Kidney (tissue), 14 donors: ENCODE measurements around the gene STK32B. TPM values are rescaled to one million over a fixed set of nuclear protein-coding genes. Genes with fewer than 3 reads are reported as not detected.

Source experiments
- DNase-seq, 5 donors: peaks; one replicate each; pipeline ENCODE4 v3.0.0-alpha.2; 2013 to 2020
- FAIRE-seq: peaks from 2 replicates; lab custom pipeline; 2012; peaks lifted over from hg19 to GRCh38; lab: Jason Lieb, UNC
- H3K27ac ChIP-seq, 2 donors: one replicate each; pipeline ENCODE4 v1.7.0; 2013; ENCODE audit warnings: low read depth in 2 of 2, low read length in 2 of 2, inconsistent platforms in 1 of 2
- H3K27me3 ChIP-seq: one replicate; pipeline ENCODE4 v1.7.1; 2013; ENCODE audit warnings: low read length, inconsistent platforms; ENCODE audit not compliant: control insufficient read depth, insufficient read depth
- H3K36me3 ChIP-seq, 3 donors: one replicate each; pipeline versions ENCODE4 v1.7.0 to v1.7.1; 2013; ENCODE audit warnings: low read length in 3 of 3, control low read depth in 1 of 3, inconsistent platforms in 1 of 3; ENCODE audit not compliant: insufficient read depth in 3 of 3, control insufficient read depth in 2 of 3
- H3K4me1 ChIP-seq, 3 donors: one replicate each; pipeline versions ENCODE4 v1.7.0 to v1.7.1; 2013; ENCODE audit warnings: low read length in 3 of 3, inconsistent platforms in 1 of 3, low read depth in 1 of 3; ENCODE audit not compliant: control insufficient read depth in 2 of 3, insufficient read depth in 2 of 3
- H3K4me3 ChIP-seq, 3 donors: one replicate each; pipeline versions ENCODE4 v1.7.0 to v1.8.1; 2013; ENCODE audit warnings: low read length in 3 of 3, control low read depth in 1 of 3, inconsistent platforms in 1 of 3
- H3K9ac ChIP-seq, 3 donors: one replicate each; pipeline versions ENCODE4 v1.7.0 to v1.7.1; 2013; ENCODE audit warnings: low read length in 3 of 3, control low read depth in 1 of 3, inconsistent platforms in 1 of 3
- H3K9me3 ChIP-seq, 3 donors: one replicate each; pipeline versions ENCODE4 v1.7.0 to v1.7.1; 2013; ENCODE audit warnings: low read length in 3 of 3, control low read depth in 1 of 3, inconsistent platforms in 1 of 3; ENCODE audit not compliant: control insufficient read depth in 2 of 3, insufficient read depth in 1 of 3
- CTCF ChIP-seq: IDR thresholded peaks from 3 replicates; pipeline ENCODE4 v1.5.1; 2012; ENCODE audit warnings: mild to moderate bottlenecking, moderate library complexity, borderline replicate concordance; ENCODE audit not compliant: insufficient read depth; ENCODE audit errors: extremely low read depth
- intact Hi-C: fragments of 100-400 bp; cut with DNase I; formaldehyde crosslinking; loops from one replicate; pipeline ENCODE4 v1.11.1; 2022
- polyA plus RNA-seq: library from polyadenylated mRNA; stranded (reverse); fragments of 350-450 nt; fragmentation: Illumina TruSeq; extraction: RNeasy Lipid Tissue Mini Kit (QIAGEN cat#74804); gene quantifications from one replicate; pipeline ENCODE4 v1.2.3, GENCODE V29; 2014; ENCODE audit warnings: low read depth, low replicate concordance; ENCODE audit not compliant: insufficient read depth
- total RNA-seq: library from RNA; stranded (reverse); fragmentation: NEBNext Ultra II Directional; extraction: Animal tissue kit (Norgen Biotek cat#: 25700); gene quantifications from one replicate; pipeline ENCODE4 v1.2.1, GENCODE V29; 2021
- donor health status: control.
- donor health status: control.
- donor health status: control.
- donor health status: control.
- donor health status: control.
- donor health status: DM: yes; HTN: yes; CAD: no.
- donor health status: Normal renal cell carcinoma (clear cell type).

Gene STK32B
- total and polyA plus RNA-seq, 2 donors from 2014 or later = 18.1 to 18.2 TPM

GRCh38 chr4:5133933-5134594 lies 82.8 kb downstream of the STK32B start:
- no peak overlapping the region for H3K27ac ChIP-seq
- intact Hi-C loops = no loop called here
- no peak overlapping the region for H3K4me3 ChIP-seq
- no peaks in the 10 kb centered on the region for H3K27me3 ChIP-seq
- no peak for TF ChIP-seq CTCF
- no peak overlapping the region for H3K9ac ChIP-seq
- H3K4me1 ChIP-seq = peaks cover 2 to 16% (median 15%) of the 10 kb centered on the region in 3 donors
- H3K36me3 ChIP-seq = no peaks in the 10 kb centered on the region
- FAIRE-seq (no peak), DNase-seq (no peak)
- H3K9me3 ChIP-seq = no peaks in the 10 kb centered on the region

GRCh38 chr4:5134620-5135019 lies 83.3 kb downstream of the STK32B start:
- no peak for FAIRE-seq
- no peak for DNase-seq
- no peak overlapping the region for H3K9ac ChIP-seq
- no peaks in the 10 kb centered on the region for H3K9me3 ChIP-seq
- H3K27me3 ChIP-seq = no peaks in the 10 kb centered on the region
- TF ChIP-seq CTCF = no peak
- H3K4me3 ChIP-seq = no peak overlapping the region
- no peaks in the 10 kb centered on the region for H3K36me3 ChIP-seq
- intact Hi-C loops = no loop called here
- peaks cover 2 to 22% (median 21%) of the 10 kb centered on the region in 3 donors for H3K4me1 ChIP-seq
- H3K27ac ChIP-seq = no peak overlapping the region

- FAIRE-seq (no peak), DNase-seq (no peak)
- no peak for TF ChIP-seq CTCF
Measured at GRCh38 chr4:5137226-5137625, 85.9 kb downstream of the STK32B start.

More at GRCh38 chr4:5137226-5137625, 85.9 kb downstream of the STK32B start:
- no peak overlapping the region for H3K9ac ChIP-seq
- intact Hi-C loops = no loop called here
- H3K4me1 ChIP-seq = peaks cover 2 to 26% (median 24%) of the 10 kb centered on the region in 3 donors
- H3K27ac ChIP-seq = peak overlapping the region; percentile 74 to 80
- no peaks in the 10 kb centered on the region for H3K36me3 ChIP-seq
- H3K27me3 ChIP-seq = no peaks in the 10 kb centered on the region
- H3K4me3 ChIP-seq = no peak overlapping the region
- H3K9me3 ChIP-seq = no peaks in the 10 kb centered on the region
